ENCODE data around the gene EZH2. TPM values are rescaled to one million over a fixed set of nuclear protein-coding genes. Genes with fewer than 3 reads are reported as not detected.

The EZH2 gene
- total RNA-seq, 1 experiment from 2014 or later: 30.5 TPM

GRCh38 chr7:148793590-148793989, 90.5 kb downstream of the EZH2 start:
- H3K4me2 ChIP-seq (ENCODE audit: low read length): no peak overlapping the region
- intact Hi-C loops (cut with micrococcal nuclease): no loop called here
- H3K9me3 ChIP-seq (ENCODE audit: low read length): no peaks in the 10 kb centered on the region; the same call in 1 of the 2 replicates
- H3K9me2 ChIP-seq (replicated peaks; ENCODE audit: low read length): no peaks in the 10 kb centered on the region
- no peak for TF ChIP-seq CTCF (conservative IDR thresholded peaks at IDR 0.05; ENCODE audit: low read depth, low read length)
- no peak for TF ChIP-seq EZH2phosphoT487 (IDR thresholded peaks at IDR 0.05; ENCODE audit: borderline replicate concordance, low read length)
- TF ChIP-seq EZH2 (IDR thresholded peaks at IDR 0.05; ENCODE audit: low read length, unreplicated experiment): no peak
- no peaks in the 10 kb centered on the region for H3K4me1 ChIP-seq (ENCODE audit: insufficient read depth, low read length)
- CTCF ChIA-PET: interaction anchor here (0.6 kb wide), 1 partner anchor 30 kb away, joined by 3 read pairs; no protein-coding TSS in a partner anchor
- H2AFZ ChIP-seq (ENCODE audit: low read length): no peak overlapping the region
- no peaks in the 10 kb centered on the region for H3K79me2 ChIP-seq (ENCODE audit: low read length)
- no peaks in the 10 kb centered on the region for H3F3A ChIP-seq (ENCODE audit: low read length, unreplicated experiment)
- H3K4me3 ChIP-seq (ENCODE audit: low read length): no peak overlapping the region
- ATAC-seq (no peak), DNase-seq (no peak)
- H3K36me3 ChIP-seq (ENCODE audit: low read depth, low read length): peaks cover 61% of the 10 kb centered on the region
- no TSS peak for BruUV-seq (replicated peaks)
- no peaks in the 10 kb centered on the region for H3K27me3 ChIP-seq (ENCODE audit: low read length)
- H3K27ac ChIP-seq (ENCODE audit: low read length): no peak overlapping the region
- POLR2A ChIA-PET (ENCODE audit: unreplicated experiment): no interaction called here
- H4K20me1 ChIP-seq (ENCODE audit: low read length): no peaks in the 10 kb centered on the region
- no peak overlapping the region for H3K9ac ChIP-seq (ENCODE audit: low read length)

GRCh38 chr7:148791546-148791945, 92.5 kb downstream of the EZH2 start:
- Histone ChIP-seq H3K27ac (ENCODE audit: low read length) (no peak overlapping the region), H3K27me3 (ENCODE audit: low read length) (no peaks in the 10 kb centered on the region), H3K4me1 (ENCODE audit: insufficient read depth, low read length) (no peaks in the 10 kb centered on the region), H3K79me2 (ENCODE audit: low read length) (no peaks in the 10 kb centered on the region), H3K4me2 (ENCODE audit: low read length) (no peak overlapping the region), H3F3A (ENCODE audit: low read length, unreplicated experiment) (no peaks in the 10 kb centered on the region), H3K9me2 (replicated peaks; ENCODE audit: low read length) (no peaks in the 10 kb centered on the region), H3K9ac (ENCODE audit: low read length) (no peak overlapping the region), H4K20me1 (ENCODE audit: low read length) (no peaks in the 10 kb centered on the region), H3K36me3 (ENCODE audit: low read depth, low read length) (peaks cover 56% of the 10 kb centered on the region), H2AFZ (ENCODE audit: low read length) (no peak overlapping the region), H3K4me3 (ENCODE audit: low read length) (no peak overlapping the region), H3K9me3 (ENCODE audit: low read length) (no peaks in the 10 kb centered on the region; the same call in 1 of the 2 replicates)
- no peak for DNase-seq
- TF ChIP-seq EZH2phosphoT487 (IDR thresholded peaks at IDR 0.05; ENCODE audit: borderline replicate concordance, low read length) (no peak), EZH2 (IDR thresholded peaks at IDR 0.05; ENCODE audit: low read length, unreplicated experiment) (no peak), CTCF (conservative IDR thresholded peaks at IDR 0.05; ENCODE audit: low read depth, low read length) (no peak)
- ChIA-PET POLR2A (ENCODE audit: unreplicated experiment) (no interaction called here), CTCF (no interaction called here)
- intact Hi-C loops (cut with micrococcal nuclease): no loop called here
- no peak for ATAC-seq
- BruUV-seq (replicated peaks): no TSS peak

GRCh38 chr7:148790850-148791249, 93.2 kb downstream of the EZH2 start:
- ChIA-PET CTCF (no interaction called here), POLR2A (ENCODE audit: unreplicated experiment) (no interaction called here)
- H3K36me3 ChIP-seq (ENCODE audit: low read depth, low read length): peaks cover 58% of the 10 kb centered on the region
- intact Hi-C loops (cut with micrococcal nuclease): no loop called here
- no peak overlapping the region for H3K4me2 ChIP-seq (ENCODE audit: low read length)
- H3K9me3 ChIP-seq (ENCODE audit: low read length): no peaks in the 10 kb centered on the region; the same call in 1 of the 2 replicates
- BruUV-seq (replicated peaks): no TSS peak
- no peak for DNase-seq
- H2AFZ ChIP-seq (ENCODE audit: low read length): no peak overlapping the region
- no peak overlapping the region for H3K4me3 ChIP-seq (ENCODE audit: low read length)
- no peak for TF ChIP-seq CTCF (conservative IDR thresholded peaks at IDR 0.05; ENCODE audit: low read depth, low read length)
- no peak for TF ChIP-seq EZH2 (IDR thresholded peaks at IDR 0.05; ENCODE audit: low read length, unreplicated experiment)
- no peak for TF ChIP-seq EZH2phosphoT487 (IDR thresholded peaks at IDR 0.05; ENCODE audit: borderline replicate concordance, low read length)
- no peak for ATAC-seq
- no peaks in the 10 kb centered on the region for H4K20me1 ChIP-seq (ENCODE audit: low read length)
- no peak overlapping the region for H3K9ac ChIP-seq (ENCODE audit: low read length)
- H3K9me2 ChIP-seq (replicated peaks; ENCODE audit: low read length): no peaks in the 10 kb centered on the region
- no peaks in the 10 kb centered on the region for H3K79me2 ChIP-seq (ENCODE audit: low read length)
- H3K4me1 ChIP-seq (ENCODE audit: insufficient read depth, low read length): no peaks in the 10 kb centered on the region
- no peaks in the 10 kb centered on the region for H3F3A ChIP-seq (ENCODE audit: low read length, unreplicated experiment)
- H3K27ac ChIP-seq (ENCODE audit: low read length): no peak overlapping the region
- H3K27me3 ChIP-seq (ENCODE audit: low read length): no peaks in the 10 kb centered on the region

All from PC-3 (cell line).